Caco-2 (cell line): ENCODE results near the gene PLK5. TPM values are rescaled to one million over a fixed set of nuclear protein-coding genes. Genes with fewer than 3 reads are reported as not detected.
A peak's percentile ranks its signal among the peaks of the same experiment; 100 is the strongest.

ENCODE experiments used
- BruUV-seq: library from RNA; stranded (reverse); fragments of 400-500 nt; replicated peaks from 2 replicates; lab custom pipeline; 2021; lab: Mats Ljungman, UMichigan
- CTCF ChIA-PET: fragments of 300-600 bp; sonication (Branson Sonifier 250); formaldehyde crosslinking; loops from one replicate; lab custom pipeline; 2022; ENCODE audit warnings: antibody characterized with exemption; lab: Charles Lee
- POLR2A ChIA-PET: fragments of 300-600 bp; sonication (Branson Sonifier 250); formaldehyde crosslinking; loops from one replicate; lab custom pipeline; 2022; ENCODE audit warnings: antibody characterized with exemption; lab: Charles Lee
- DNase-seq, 2 experiments: peaks; one replicate each; pipeline versions ENCODE4 v3.0.0 to v3.0.0-alpha.2; 2020 to 2022
- H3K27me3 ChIP-seq: replicated peaks from 2 replicates; pipeline ENCODE4 v1.6.0; 2011; ENCODE audit warnings: low read length; ENCODE audit not compliant: control insufficient read depth, insufficient read depth
- H3K36me3 ChIP-seq: 2 replicates; pipeline ENCODE4 v1.5.1; 2011; ENCODE audit warnings: low read length; ENCODE audit not compliant: control insufficient read depth, insufficient read depth
- H3K4me1 ChIP-seq: fragments of 250-450 bp; sonication (Bioruptor Pico); 2 replicates; pipeline ENCODE4 v1.5.1; 2020; ENCODE audit warnings: mild to moderate bottlenecking
- H3K4me3 ChIP-seq: 2 replicates; pipeline ENCODE4 v1.5.1; 2011; ENCODE audit warnings: low read depth, mild to moderate bottlenecking, control low read depth, low read length
- H3K9me3 ChIP-seq: fragments of 250-450 bp; sonication (Bioruptor Pico); 2 replicates; pipeline ENCODE4 v1.5.1; 2020; ENCODE audit warnings: mild to moderate bottlenecking, moderate library complexity
- H3K27ac Mint-ChIP-seq: one replicate; pipeline ENCODE4 v1.8.0; 2022; ENCODE audit warnings: mixed read lengths; ENCODE audit not compliant: unreplicated experiment
- H3K27me3 Mint-ChIP-seq: one replicate; pipeline ENCODE4 v1.8.0; 2022; ENCODE audit warnings: mixed read lengths; ENCODE audit not compliant: insufficient read depth, unreplicated experiment
- H3K36me3 Mint-ChIP-seq: one replicate; pipeline ENCODE4 v1.8.0; 2022; ENCODE audit warnings: mild to moderate bottlenecking, mixed read lengths; ENCODE audit not compliant: insufficient read depth, unreplicated experiment
- H3K4me1 Mint-ChIP-seq: one replicate; pipeline ENCODE4 v1.8.0; 2022; ENCODE audit warnings: low read depth, mixed read lengths; ENCODE audit not compliant: unreplicated experiment
- H3K4me3 Mint-ChIP-seq: one replicate; pipeline ENCODE4 v1.8.0; 2022; ENCODE audit warnings: mild to moderate bottlenecking, moderate library complexity, mixed read lengths; ENCODE audit not compliant: unreplicated experiment
- H3K9me3 Mint-ChIP-seq: one replicate; pipeline ENCODE4 v1.8.0; 2022; ENCODE audit warnings: mixed read lengths; ENCODE audit not compliant: unreplicated experiment
- intact Hi-C: fragments of 100-400 bp; cut with micrococcal nuclease; formaldehyde crosslinking; loops from one replicate; pipeline ENCODE4 v1.10.0; 2022; ENCODE audit not compliant: unreplicated experiment
- total RNA-seq: library from RNA; stranded (reverse); gene quantifications from 2 replicates; pipeline ENCODE4 v1.2.3, GENCODE V29; 2022
- TF ChIP-seq, protein P1 (sequence below), 2 experiments: fragments of 200-600 bp in 1 of 2; IDR thresholded peaks; 1 replicate in 1 of 2; 2 replicates in 1 of 2; pipeline versions ENCODE4 v1.5.1 to v1.8.0; 2011 to 2022; ENCODE audit warnings: antibody characterized with exemption in 1 of 2, control low read depth in 1 of 2, inconsistent platforms in 1 of 2, low read depth in 1 of 2, low read length in 1 of 2, mild to moderate bottlenecking in 1 of 2, moderate library complexity in 1 of 2; ENCODE audit not compliant: insufficient read depth in 1 of 2, severe bottlenecking in 1 of 2, unreplicated experiment in 1 of 2

Gene PLK5
- total RNA-seq, 1 experiment from 2014 or later = not detected

- H3K9me3 Mint-ChIP-seq = no peaks in the 10 kb centered on the region
- no TSS peak for BruUV-seq
- POLR2A ChIA-PET = interaction anchor here (0.6 kb wide), 1 partner anchor 208 kb away, joined by 4 read pairs; no protein-coding TSS in a partner anchor
- no peak for DNase-seq
- no peaks in the 10 kb centered on the region for H3K9me3 ChIP-seq
- H3K27me3 ChIP-seq = no peaks in the 10 kb centered on the region
- H3K4me3 Mint-ChIP-seq = peak overlapping the region; percentile 47
- no peak overlapping the region for H3K27ac Mint-ChIP-seq
- H3K4me1 Mint-ChIP-seq = peaks cover 12% of the 10 kb centered on the region
- peaks cover 5% of the 10 kb centered on the region for H3K27me3 Mint-ChIP-seq
- CTCF ChIA-PET = interaction anchor here (0.6 kb wide), 1 partner anchor 16 kb away, joined by 8 read pairs; no protein-coding TSS in a partner anchor
- H3K36me3 Mint-ChIP-seq = peaks cover 23% of the 10 kb centered on the region
- H3K4me3 ChIP-seq = no peak overlapping the region
- H3K36me3 ChIP-seq = no peaks in the 10 kb centered on the region
- TF ChIP-seq, protein P1, sequence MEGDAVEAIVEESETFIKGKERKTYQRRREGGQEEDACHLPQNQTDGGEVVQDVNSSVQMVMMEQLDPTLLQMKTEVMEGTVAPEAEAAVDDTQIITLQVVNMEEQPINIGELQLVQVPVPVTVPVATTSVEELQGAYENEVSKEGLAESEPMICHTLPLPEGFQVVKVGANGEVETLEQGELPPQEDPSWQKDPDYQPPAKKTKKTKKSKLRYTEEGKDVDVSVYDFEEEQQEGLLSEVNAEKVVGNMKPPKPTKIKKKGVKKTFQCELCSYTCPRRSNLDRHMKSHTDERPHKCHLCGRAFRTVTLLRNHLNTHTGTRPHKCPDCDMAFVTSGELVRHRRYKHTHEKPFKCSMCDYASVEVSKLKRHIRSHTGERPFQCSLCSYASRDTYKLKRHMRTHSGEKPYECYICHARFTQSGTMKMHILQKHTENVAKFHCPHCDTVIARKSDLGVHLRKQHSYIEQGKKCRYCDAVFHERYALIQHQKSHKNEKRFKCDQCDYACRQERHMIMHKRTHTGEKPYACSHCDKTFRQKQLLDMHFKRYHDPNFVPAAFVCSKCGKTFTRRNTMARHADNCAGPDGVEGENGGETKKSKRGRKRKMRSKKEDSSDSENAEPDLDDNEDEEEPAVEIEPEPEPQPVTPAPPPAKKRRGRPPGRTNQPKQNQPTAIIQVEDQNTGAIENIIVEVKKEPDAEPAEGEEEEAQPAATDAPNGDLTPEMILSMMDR (IDR thresholded peaks at IDR 0.05; ENCODE audit: insufficient read depth in 1 of 2, low read depth in 1 of 2, low read length in 1 of 2, severe bottlenecking in 1 of 2, unreplicated experiment in 1 of 2) = no peak
- peaks cover 8% of the 10 kb centered on the region for H3K4me1 ChIP-seq
- intact Hi-C loops = no loop called here
Observed at GRCh38 chr19:1569997-1570396, 46.1 kb downstream of the PLK5 start.

- no peaks in the 10 kb centered on the region for H3K9me3 Mint-ChIP-seq
Observed at GRCh38 chr19:1570836-1571235, 47.0 kb downstream of the PLK5 start.

DNA sequence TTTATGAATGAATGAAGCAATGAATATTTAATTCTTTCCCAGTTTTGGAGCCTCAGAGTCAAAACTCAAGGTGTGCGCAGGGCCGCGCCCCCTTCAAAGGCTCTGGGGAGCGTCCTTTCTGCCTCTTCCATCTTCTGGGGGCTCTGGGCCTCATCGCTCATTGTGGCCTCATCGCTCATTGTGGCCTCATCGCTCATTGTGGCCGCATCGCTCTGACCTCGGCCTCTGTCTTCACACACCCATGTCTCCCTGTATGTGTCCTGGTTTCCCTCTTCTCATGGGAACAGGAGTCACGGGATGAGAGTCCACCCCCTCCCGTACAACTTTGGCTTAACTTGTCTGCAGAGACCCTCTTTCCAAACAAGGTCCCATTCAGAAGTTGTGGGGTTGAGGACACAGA, 47.5 kb downstream of the PLK5 start:
- peaks cover 12% of the 10 kb centered on the region for H3K4me1 Mint-ChIP-seq
- TF ChIP-seq, protein P1 (IDR thresholded peaks at IDR 0.05; ENCODE audit: insufficient read depth in 1 of 2, low read depth in 1 of 2, low read length in 1 of 2, severe bottlenecking in 1 of 2, unreplicated experiment in 1 of 2) = no peak
- BruUV-seq = no TSS peak
- no peak for DNase-seq
- H3K27ac Mint-ChIP-seq = no peak overlapping the region
- peaks cover 8% of the 10 kb centered on the region for H3K4me1 ChIP-seq
- CTCF ChIA-PET = no interaction called here
- H3K4me3 ChIP-seq = no peak overlapping the region
- peaks cover 5% of the 10 kb centered on the region for H3K27me3 Mint-ChIP-seq
- intact Hi-C loops = no loop called here
- no peaks in the 10 kb centered on the region for H3K9me3 ChIP-seq
- H3K9me3 Mint-ChIP-seq = no peaks in the 10 kb centered on the region
- H3K27me3 ChIP-seq = no peaks in the 10 kb centered on the region
- H3K4me3 Mint-ChIP-seq = no peak overlapping the region
- no peaks in the 10 kb centered on the region for H3K36me3 ChIP-seq
- POLR2A ChIA-PET = no interaction called here
- H3K36me3 Mint-ChIP-seq = peaks cover 18% of the 10 kb centered on the region

More at GRCh38 chr19:1570836-1571235, 47.0 kb downstream of the PLK5 start:
- no peak overlapping the region for H3K4me3 Mint-ChIP-seq
- H3K4me1 Mint-ChIP-seq = peaks cover 12% of the 10 kb centered on the region
- no peaks in the 10 kb centered on the region for H3K9me3 ChIP-seq
- peaks cover 5% of the 10 kb centered on the region for H3K27me3 Mint-ChIP-seq
- no peak overlapping the region for H3K4me3 ChIP-seq
- ChIA-PET CTCF (no interaction called here), POLR2A (no interaction called here)
- DNase-seq = no peak
- TF ChIP-seq, protein P1 (IDR thresholded peaks at IDR 0.05; ENCODE audit: insufficient read depth in 1 of 2, low read depth in 1 of 2, low read length in 1 of 2, severe bottlenecking in 1 of 2, unreplicated experiment in 1 of 2) = no peak
- intact Hi-C loops = no loop called here
- peaks cover 18% of the 10 kb centered on the region for H3K36me3 Mint-ChIP-seq
- H3K4me1 ChIP-seq = peaks cover 8% of the 10 kb centered on the region
- no peaks in the 10 kb centered on the region for H3K27me3 ChIP-seq
- no peak overlapping the region for H3K27ac Mint-ChIP-seq
- BruUV-seq = no TSS peak
- H3K36me3 ChIP-seq = no peaks in the 10 kb centered on the region
